NCI-H1436 treated with DMSO at 0.1 percent for 48 hours (cell line): ENCODE data around the gene CSH2.
"Not testable (repeated sequence)": the region's sequence is repeated elsewhere in the genome, so short reads cannot be mapped to it uniquely, and the experiment has no call there.

Experiments used
- DNase-seq: peaks from one replicate; lab custom pipeline; 2025; lab: John Stamatoyannopoulos, UW

CSH2 gene

DNA sequence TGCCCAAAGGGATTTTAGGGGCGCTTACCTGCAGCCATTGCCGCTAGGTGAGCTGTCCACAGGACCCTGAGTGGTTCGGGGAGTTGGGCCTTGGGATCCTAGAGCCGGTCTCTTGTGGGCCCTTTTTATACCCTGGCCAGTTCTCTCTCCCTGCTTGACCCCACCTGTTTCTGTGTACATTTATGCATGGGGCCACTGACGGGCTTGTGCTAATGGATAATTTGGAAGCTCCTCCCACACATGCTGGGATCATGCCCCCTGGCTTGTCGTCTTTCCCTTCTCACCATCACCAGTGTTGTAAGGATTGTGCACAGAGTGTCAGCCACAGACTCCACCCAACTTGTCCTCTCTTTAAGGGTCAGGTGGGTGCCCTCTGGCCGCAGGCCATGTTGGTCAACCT is at the start of gene CSH2:
CSH2 (minus strand) TSS at position 101 of the 400 bp plus-strand sequence; CDS start at position 38, 63 bp downstream.
- not testable (repeated sequence) for DNase-seq

DNA sequence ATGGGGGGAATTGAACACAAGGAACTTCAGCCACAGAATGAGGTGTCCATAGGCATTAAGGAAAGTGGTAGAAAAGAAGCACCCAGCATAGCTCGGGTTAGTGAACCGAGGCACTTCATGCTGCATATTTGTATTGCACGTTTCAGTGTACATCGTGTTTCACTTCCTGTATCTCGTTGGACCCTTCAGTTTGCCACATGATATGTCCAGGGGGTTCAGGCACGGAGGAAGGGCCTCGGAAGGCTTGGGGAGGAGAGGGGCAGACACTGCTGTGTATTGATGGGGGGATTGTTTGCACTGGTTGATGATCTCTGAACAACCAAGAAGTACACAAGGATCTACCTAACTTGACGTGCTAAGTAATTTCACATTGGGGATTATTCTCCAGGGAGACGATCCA is 48.9 kb upstream of the CSH2 start:
- DNase-seq: not testable (repeated sequence)

DNA sequence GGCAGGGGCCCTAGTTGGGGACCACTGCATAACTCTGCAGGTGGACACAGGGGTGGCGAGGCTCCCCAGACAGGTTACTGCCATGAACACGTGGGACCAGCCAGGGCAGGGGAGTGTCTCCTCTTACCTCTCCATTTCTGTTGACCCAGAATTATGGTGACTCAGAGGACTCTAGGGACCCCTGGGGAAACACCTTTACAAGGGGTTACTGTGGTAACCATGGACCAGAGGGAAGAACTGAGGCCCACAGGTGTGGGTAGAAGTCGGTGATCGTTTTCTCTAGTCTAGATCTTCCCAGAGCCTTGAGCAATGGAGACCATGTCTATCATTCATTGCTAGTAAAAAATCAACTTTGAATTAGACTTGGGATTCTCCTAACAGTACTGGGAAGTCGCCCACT is 47.3 kb upstream of the CSH2 start:
- not testable (repeated sequence) for DNase-seq

DNA sequence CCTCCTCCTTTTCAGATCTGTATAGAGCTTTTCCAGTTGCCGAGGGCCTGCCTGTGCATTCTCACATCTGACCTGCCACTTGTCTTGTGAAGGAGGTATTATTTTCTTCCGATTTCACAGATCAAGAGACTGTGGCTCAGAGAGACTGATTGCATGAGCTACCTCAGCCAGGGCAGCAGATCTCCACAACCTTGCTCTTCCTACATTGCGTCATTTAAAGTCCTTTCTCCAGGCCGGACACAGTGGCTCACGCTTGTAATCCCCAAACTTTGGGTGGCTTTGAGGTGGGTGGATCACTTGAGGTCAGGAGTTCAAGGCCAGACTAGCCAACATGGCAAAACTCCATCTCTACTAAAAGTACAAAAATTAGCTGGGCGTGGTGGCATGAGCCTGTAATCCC is 46.6 kb upstream of the CSH2 start:
- not testable (repeated sequence) for DNase-seq

DNA sequence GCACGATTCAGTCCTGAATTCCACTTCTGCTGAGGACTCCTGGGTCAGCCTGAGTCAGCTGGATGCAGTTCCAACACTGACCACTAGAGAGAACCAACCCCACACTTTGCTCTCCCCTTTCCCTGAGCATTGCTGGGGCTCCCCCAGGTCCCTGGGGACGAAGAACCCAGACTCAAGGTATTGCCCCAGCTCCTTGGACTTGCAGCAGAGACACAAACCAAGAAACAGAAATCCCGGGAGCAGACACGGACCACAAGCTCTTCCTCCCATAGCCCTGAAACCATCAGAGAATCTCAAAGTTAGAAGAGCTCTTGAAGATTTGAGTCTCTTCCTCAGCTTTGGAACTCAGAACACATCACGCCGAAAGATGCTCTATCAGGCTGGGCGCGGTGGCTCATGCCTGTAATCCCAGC is 45.8 kb upstream of the CSH2 start:
- no peak for DNase-seq

DNA sequence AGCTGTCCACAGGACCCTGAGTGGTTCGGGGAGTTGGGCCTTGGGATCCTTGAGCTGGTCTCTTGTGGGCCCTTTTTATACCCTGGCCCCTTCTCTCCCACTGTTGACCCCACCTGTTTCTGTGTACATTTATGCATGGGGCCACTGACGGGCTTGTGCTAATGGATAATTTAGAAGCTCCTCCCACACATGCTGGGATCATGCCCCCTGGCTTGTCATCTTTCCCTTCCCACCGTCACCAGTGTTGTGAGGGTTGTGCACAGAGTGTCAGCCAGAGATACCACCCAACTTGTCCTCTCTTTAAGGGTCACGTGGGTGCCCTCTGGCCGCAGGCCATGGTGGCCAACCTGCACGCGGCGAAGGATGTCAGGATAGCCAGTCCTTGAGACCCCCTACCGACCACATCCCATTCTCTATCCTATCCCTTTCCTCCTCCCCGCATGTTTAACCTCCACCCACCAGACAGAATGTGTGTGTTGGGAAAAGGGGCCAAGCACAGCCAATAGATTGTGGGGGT is 45.4 kb upstream of the CSH2 start, which contains the start of gene GH1:
GH1 (minus strand) TSS at position 51 of the 517 bp plus-strand sequence. CDS start 63 bp downstream, outside the sequence.
- DNase-seq: not testable (repeated sequence)

DNA sequence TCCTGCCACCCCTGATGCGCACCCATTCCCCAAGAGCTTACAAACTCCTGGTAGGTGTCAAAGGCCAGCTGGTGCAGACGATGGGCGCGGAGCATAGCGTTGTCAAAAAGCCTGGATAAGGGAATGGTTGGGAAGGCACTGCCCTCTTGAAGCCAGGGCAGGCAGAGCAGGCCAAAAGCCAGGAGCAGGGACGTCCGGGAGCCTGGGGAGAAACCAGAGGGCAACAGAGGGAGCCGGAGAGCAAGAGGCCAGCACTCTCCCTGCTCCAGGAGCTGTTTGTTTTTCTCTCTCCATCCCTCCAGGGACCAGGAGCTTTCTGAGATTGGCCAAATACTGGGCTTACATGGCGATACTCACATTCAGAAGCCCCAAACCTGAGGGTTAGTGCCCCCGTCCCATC is 44.8 kb upstream of the CSH2 start:
- no peak for DNase-seq

DNA sequence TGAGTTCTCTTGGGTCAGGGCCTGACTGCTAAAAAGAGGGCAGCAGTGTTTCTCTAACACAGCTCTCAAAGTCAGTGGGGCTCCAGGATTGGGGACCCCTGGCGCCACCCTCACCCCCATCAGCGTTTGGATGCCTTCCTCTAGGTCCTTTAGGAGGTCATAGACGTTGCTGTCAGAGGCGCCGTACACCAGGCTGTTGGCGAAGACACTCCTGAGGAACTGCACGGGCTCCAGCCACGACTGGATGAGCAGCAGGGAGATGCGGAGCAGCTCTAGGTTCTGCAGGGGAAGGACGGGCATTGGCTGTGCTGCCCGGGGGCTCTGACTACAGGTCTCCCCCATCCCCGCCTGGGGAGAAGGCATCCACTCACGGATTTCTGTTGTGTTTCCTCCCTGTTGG is 44.2 kb upstream of the CSH2 start:
- DNase-seq: no peak

DNA sequence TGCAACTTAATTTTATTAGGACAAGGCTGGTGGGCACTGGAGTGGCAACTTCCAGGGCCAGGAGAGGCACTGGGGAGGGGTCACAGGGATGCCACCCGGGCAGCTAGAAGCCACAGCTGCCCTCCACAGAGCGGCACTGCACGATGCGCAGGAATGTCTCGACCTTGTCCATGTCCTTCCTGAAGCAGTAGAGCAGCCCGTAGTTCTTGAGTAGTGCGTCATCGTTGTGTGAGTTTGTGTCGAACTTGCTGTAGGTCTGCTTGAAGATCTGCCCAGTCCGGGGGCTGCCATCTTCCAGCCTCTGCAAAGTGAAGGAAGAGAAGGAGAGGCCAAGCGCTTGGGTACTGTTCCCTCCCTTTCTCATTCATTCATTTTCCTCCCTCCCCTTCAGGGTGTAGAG is 43.7 kb upstream of the CSH2 start:
- DNase-seq: not testable (repeated sequence)

DNA sequence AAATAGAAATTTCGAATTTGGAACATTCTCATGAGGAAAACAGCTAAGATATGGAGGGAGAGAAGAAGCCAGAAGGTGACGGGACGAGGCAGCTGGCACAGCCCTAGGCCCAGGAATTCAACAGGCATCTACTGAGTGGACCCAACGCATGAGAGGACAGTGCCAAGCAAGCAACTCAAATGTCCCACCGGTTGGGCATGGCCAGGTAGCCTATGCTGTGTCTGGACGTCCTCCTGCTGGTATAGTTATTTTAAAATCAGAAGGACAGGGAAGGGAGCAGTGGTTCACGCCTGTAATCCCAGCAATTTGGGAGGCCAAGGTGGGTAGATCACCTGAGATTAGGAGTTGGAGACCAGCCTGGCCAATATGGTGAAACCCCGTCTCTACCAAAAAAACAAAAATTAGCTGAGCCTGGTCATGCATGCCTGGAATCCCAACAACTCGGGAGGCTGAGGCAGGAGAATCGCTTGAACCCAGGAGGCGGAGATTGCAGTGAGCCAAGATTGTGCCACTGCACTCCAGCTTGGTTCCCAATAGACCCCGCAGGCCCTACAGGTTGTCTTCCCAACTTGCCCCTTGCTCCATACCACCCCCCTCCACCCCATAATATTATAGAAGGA is 43.2 kb upstream of the CSH2 start:
- no peak for DNase-seq

DNA sequence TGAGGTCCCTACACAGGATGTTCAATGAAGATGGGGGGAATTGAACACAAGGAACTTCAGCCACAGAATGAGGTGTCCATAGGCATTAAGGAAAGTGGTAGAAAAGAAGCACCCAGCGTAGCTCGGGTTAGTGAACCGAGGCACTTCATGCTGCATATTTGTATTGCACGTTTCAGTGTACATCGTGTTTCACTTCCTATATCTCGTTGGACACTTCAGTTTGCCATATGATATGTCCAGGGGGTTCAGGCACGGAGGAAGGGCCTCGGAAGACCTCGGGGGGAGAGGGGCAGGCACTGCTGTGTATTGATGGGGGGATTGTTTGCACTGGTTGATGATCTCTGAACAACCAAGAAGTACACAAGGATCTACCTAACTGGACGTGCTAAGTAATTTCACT is 42.3 kb upstream of the CSH2 start:
- DNase-seq: not testable (repeated sequence)

DNA sequence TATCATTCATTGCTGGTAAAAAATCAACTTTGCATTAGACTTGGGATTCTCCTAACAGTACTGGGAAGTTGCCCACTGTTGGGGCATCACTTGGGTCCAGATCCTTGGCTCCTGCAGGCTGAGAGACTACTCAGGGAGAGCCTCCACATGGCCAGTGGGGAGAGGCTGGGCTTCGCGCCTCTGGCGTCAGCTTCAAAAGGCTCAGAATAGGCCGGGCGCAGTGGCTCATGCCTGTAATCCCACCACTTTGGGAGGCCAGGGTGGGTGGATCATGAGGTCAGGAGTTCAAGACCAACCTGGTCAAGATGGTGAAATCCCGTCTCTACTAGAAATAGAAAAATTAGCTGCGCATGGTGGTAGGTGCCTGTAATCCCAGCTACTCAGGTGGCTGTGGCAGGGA is 41.0 kb upstream of the CSH2 start:
- DNase-seq: no peak

DNA sequence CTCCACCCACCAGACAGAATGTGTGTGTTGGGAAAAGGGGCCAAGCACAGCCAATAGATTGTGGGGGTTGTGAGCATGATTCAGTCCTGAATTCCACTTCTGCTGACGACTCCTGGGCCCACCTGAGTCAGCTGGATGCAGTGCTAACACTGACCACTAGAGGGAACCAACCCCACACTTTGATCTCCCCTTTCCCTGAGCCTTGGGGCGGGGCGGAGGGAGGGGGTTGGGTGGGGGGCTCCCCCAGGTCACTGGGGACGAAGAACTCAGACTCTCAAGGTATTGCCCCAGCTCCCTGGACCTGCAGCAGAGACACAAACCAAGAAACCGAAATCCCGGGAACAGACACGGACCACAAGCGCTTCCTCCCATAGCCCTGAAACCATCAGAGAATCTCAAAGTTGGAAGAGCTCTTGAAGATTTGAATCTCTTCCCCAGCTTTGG is 38.2 kb upstream of the CSH2 start:
- no peak for DNase-seq

DNA sequence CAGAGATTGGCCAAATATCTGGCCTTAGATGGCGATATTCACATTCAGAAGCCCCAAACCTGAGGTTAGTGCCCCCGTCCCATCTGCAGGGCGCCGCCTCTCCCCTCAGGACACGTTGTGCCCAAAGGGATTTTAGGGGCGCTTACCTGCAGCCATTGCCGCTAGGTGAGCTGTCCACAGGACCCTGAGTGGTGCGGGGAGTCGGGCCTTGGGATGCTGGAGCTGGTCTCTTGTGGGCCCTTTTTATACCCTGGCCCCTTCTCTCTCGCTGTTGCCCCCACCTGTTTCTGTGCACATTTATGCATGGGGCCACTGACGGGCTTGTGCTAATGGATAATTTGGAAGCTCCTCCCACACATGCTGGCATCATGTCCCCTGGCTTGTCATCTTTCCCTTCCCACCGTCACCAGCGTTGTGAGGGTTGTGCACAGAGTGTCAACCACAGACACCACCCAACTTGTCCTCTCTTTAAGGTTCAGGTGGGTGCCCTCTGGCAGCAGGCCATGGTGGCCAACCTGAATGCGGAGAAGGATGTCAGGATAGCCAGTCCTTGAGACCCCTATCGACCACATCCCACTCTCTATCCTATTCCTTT is 37.7 kb upstream of the CSH2 start, which contains the start of gene CSHL1:
CSHL1 (minus strand) TSS at position 218 of the 595 bp plus-strand sequence; CDS start at position 156, 62 bp downstream.
- DNase-seq: no peak

DNA sequence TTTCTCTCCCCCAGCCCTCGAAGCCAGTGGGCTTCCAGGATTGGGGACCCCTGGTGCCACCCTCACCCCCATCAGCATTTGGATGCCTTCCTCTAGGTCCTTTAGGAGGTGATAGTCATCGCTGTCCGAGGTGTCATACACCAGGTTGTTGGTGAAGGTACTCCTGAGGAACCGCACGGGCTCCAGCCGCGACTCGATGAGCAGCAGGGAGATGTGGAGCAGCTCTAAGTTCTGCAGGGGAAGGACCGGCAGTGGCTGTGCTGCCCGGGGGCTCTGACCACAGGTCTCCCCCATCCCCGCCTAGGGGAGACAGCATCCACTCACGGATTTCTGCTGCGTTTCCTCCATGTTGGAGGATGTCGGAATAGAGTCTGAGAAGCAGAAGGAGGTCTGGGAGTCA is 36.6 kb upstream of the CSH2 start:
- no peak for DNase-seq

DNA sequence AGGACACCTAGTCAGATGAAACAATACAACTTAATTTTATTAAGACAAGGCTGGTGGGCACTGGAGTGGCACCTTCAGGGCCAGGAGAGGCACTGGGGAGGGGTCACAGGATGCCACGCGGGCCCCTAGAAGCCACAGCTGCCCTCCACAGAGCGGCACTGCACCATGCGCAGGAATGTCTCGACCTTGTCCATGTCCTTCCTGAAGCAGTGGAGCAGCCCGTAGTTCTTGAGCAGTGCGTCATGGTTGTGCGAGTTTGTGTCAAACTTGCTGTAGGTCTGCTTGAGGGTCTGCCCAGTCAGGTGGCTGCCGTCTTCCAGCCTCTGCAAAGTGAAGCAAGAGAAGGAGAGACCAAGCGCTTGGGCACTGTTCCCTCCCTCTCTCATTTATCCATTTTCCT is 36.1 kb upstream of the CSH2 start:
- DNase-seq: not testable (repeated sequence)

DNA sequence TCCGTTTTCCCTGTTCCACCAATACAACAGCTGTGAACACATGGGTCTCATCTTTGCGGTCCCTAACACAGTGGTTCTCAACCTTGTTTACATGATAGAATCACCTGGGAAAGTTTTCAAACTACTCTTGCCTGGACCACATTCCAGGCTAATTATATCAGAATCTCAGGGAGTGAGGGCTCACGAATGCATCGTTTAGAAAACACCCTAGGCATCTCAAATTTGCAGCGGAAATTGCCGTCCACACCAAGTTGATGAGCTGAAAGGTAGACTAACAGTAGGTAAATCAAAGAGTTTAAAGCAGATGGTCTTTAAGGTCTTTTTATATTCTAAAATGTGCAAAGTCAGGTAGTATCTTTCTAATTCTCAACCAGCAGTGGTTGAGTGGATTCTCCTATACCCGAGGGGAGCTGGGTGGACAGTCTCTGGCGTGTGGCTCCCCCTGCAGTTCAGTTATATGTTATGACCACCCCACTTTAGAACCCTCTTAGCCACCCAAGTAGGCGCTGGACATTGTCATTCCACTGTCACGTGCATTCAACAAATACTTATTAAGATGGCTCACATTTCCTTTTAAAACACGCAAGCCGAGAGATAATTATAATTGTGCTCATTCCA is 33.8 kb upstream of the CSH2 start:
- not testable (repeated sequence) for DNase-seq

DNA sequence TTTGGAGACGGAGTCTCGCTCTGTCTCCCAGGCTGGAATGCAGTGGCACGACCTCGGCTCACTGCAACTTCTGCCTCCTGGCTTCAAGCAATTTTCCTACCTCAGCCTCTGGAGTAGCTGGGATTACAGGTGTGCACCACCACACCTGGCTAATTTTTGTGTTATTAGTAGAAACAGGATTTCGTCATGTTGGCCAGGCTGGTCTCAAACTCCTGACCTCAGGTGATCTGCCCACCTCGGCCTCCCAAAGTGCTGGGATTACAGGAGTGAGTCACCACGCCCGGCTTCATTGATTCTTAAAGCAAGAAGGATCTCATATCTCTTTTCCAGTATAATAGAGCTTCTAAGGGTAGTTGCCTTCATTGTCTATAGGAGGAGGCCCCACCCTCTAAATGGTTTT is 31.3 kb upstream of the CSH2 start:
- not testable (repeated sequence) for DNase-seq

DNA sequence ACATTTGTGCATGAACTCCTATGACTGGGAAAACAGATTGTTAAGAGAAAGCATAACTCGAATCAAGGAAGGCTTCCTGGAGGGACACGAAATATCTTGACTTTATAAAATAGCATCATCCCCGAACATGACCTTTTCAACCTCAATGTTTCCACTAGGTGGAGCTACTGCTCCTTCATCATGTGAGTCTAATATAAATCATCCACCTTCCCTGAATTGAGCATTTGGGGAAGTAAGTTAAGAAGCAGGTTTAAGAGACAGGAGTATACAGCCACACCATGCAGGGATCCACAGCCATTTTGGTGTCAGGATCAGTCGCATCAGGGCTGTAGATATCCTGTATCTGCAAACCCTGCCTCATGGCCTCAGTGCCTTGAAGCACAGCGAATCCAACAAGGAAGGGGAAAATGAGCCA is 30.3 kb upstream of the CSH2 start:
- DNase-seq: not testable (repeated sequence)

DNA sequence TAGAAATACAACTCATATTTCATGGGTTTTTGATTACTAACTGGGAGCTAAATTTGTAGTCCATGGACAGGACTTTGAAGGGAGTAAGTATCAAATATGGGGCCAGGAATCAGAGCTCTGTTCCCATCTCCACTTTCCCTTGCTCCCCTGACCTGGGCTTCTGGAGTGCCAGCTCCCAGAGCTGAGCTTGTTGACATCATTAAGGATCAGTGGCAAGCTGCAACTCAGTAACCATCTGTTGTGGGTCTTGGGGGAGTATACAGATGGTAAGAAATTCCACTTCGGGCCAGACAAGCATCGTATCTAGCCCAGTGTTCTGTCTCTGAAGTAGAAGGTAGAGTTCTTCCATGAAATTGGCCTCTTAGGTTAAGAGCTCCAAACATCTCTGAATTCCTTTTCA is 28.5 kb upstream of the CSH2 start:
- DNase-seq: not testable (repeated sequence)

DNA sequence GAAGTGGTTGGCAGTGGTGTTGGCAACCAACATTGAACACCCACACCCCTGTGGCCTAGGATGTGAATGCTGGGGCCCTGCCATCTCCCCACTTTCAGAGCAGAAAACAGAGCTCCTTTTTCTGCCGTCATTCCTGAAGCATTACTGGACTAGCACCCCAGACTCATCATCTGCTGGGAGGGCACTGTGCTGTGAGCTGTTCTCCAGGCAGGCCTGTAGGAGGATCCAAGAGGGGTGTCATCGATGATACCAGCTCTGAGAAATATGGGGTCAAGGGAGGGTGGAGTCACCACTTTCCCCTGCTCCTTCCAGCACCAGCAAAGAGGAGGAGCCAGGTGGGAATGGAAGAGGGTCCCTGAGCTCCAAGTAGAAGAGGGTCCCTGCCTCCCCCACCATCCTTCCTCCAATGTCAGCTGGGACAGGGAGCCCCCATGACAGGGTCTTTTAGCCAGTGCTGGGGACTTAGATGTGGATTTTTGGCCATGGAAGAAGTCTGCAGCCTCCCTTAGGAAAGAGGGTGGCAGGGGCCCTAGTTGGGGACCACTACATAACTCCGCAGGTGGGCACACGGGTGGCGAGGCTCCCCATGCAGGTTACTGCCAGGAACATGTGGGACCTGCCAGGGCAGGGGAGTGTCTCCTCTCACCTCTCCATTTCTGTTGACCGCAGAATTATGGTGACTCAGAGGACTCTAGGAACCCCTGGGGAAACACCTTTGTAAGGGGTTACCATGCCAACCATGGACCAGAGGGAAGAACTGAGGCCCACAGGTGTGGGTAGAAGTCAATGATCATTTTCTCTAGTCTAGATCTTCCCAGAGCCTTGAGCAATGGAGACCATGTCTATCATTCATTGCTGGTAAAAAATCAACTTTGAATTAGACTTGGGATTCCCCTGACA is 25.7 kb upstream of the CSH2 start:
- DNase-seq: not testable (repeated sequence)
